D721Med (cell line): Measurements from ENCODE around the gene GALNT17.

Experiments used
- DNase-seq: peaks from one replicate; pipeline ENCODE4 v3.0.0; 2011; ENCODE audit warnings: low spot score; ENCODE audit not compliant: insufficient read length
- FAIRE-seq: peaks from 2 replicates; lab custom pipeline; 2011; peaks lifted over from hg19 to GRCh38; lab: Jason Lieb, UNC
- CTCF ChIP-seq: IDR thresholded peaks from 2 replicates; pipeline ENCODE4 v1.5.1; 2012; ENCODE audit warnings: mild to moderate bottlenecking, control low read depth; ENCODE audit not compliant: insufficient read depth; ENCODE audit errors: missing control alignments

Gene GALNT17

DNA sequence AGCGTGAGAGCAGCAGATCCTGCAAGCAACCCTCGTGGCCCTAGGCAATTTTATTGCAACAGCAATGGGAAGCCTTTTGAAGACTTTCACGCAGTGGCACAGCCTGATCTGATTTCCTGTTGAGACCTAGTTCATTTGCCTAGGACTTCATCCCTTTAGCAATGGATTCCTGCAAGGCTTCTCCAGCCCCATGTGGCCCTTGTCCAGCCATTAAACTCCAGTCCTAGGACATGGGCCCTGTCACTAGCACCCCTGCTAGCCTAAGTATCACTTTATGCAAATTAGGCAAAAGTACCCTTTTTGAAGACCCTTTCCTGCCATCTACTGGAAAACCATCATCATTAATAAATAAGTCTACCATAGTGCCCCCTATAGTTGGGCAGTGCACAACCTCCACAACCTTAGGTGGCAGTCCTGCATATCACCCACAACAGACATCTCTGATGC is 379.4 kb downstream of the GALNT17 start:
- peak; percentile 51 for TF ChIP-seq CTCF
- FAIRE-seq = no peak
- DNase-seq = no peak

DNA sequence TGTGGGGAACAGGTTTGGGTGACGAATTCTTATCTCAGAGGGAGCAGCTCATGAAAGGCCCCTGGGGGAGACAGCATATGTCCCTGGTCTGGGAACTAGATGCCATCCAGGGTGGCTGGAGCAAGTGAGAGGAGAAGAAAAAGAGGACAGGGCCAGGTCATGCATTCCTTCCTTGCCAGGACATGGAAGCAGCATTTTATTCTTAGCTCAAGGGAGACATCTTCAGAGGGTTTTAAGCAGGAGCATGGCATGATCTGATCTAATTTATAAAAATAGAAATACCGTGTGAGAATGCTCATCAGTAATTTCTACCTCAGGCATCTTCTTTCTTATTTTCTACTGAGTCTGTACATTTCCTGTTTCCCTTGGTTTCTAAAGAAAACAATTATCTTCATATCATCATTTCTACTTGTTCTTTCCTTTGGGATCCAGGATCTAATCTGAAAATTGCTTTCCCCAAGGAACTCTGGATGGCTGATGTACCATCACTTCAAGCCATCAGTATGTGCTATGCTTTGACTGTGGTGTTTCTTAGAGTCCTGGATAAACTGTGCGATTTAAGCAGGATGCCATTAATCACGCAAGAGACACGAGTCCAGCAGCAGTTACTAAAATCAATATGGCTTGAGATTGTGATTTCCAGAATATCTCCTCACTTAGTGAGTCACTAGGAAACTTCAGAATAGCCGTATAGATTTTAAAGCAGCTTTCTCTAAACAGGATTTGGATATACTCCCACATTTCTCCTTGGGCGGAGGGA is 386.2 kb downstream of the GALNT17 start:
- FAIRE-seq = no peak
- no peak for DNase-seq
- no peak for TF ChIP-seq CTCF

DNA sequence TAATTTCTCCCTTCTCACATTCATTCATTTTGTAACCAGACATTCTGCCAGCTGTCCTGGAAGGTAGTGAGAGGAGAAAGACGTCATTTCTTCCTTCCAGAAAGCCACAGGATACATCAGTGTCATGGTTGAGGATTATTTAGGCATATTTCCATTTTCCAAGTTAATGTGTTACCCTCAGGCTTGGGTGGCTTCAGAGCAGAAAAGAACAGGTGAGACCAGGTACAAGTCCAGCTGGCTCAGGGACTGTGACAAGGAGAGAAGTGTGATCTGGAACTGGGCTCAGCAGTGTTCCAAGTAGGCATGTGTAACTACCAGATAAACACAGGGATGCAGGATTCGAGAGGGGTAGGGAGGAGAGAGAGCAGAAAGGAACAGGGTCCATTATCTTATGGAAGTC is 386.9 kb downstream of the GALNT17 start:
- TF ChIP-seq CTCF = no peak
- FAIRE-seq (no peak), DNase-seq (no peak)

DNA sequence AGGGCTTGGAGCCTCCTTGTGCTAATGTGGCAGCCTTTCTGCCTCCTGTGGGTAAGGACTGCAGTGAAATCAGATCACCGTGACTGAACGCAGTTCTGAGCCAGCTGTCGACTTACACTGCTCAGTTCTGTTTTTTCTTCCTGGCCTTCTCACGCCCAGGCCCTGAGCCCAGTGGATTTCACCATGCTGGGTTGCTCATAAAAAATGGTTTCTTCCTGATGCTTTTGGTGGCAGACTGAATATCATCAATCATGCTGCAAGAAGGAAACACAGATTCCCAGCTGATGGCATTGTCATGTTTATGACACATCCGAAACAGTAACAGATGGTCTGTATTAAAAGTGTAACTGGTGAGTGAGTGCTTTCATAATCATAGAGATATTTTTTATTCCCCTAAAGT is 389.6 kb downstream of the GALNT17 start:
- TF ChIP-seq CTCF = no peak
- DNase-seq = peak; percentile 25
- peak; percentile 87 for FAIRE-seq

DNA sequence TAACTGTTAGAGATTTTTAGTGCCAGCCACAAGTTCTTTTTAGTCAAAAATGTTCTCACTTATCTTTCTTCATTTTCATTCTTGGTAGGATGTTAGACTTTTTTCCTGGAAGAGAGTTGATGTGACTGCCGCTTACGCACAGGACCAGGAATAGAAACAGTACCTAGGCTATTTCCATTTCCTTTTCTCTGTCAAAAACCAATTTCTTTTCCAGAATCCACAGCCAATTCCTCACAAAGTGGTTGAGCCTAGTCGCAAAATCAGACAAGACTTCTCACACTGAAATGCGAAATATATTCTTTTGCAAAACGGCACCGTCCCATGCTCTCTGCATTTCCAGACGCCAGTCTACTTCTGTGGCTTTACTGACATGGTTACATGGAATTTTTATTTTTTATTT is 394.2 kb downstream of the GALNT17 start:
- DNase-seq = no peak
- FAIRE-seq = no peak
- no peak for TF ChIP-seq CTCF

GRCh38 chr7:71527213-71527612 is 395.3 kb downstream of the GALNT17 start:
- FAIRE-seq (no peak), DNase-seq (no peak)
- TF ChIP-seq CTCF = no peak

GRCh38 chr7:71535616-71536015 is 403.7 kb downstream of the GALNT17 start:
- no peak for TF ChIP-seq CTCF
- DNase-seq (no peak), FAIRE-seq (no peak)
